Ishikawa (cell line): ENCODE data around the gene TM9SF3.

ENCODE experiments used
- CEBPB ChIP-seq: IDR thresholded peaks from 2 replicates; pipeline ENCODE4 v1.6.1; 2012
- CREB1 ChIP-seq: IDR thresholded peaks from 2 replicates; pipeline ENCODE4 v1.6.1; 2012; ENCODE audit warnings: low read depth
- EGR1 ChIP-seq: IDR thresholded peaks from 2 replicates; pipeline ENCODE4 v1.6.1; 2012
- EP300 ChIP-seq: IDR thresholded peaks from 2 replicates; pipeline ENCODE4 v1.6.1; 2012; ENCODE audit warnings: borderline replicate concordance
- FOXM1 ChIP-seq: IDR thresholded peaks from 2 replicates; pipeline ENCODE4 v1.6.1; 2012; ENCODE audit warnings: low read depth, borderline replicate concordance
- NFIC ChIP-seq: IDR thresholded peaks from 2 replicates; pipeline ENCODE4 v1.6.1; 2012
- RAD21 ChIP-seq: IDR thresholded peaks from 2 replicates; pipeline ENCODE4 v1.6.1; 2012; ENCODE audit warnings: low read depth
- TAF1 ChIP-seq: IDR thresholded peaks from 2 replicates; pipeline ENCODE4 v1.6.1; 2012; ENCODE audit warnings: low read depth, mild to moderate bottlenecking
- TCF12 ChIP-seq: IDR thresholded peaks from 2 replicates; pipeline ENCODE4 v1.6.1; 2012; ENCODE audit warnings: low read depth
- TEAD4 ChIP-seq: IDR thresholded peaks from 2 replicates; pipeline ENCODE4 v1.6.1; 2012
- YY1 ChIP-seq: IDR thresholded peaks from 2 replicates; pipeline ENCODE4 v1.6.1; 2012; ENCODE audit warnings: low read depth
- ZBTB7A ChIP-seq: IDR thresholded peaks from 2 replicates; pipeline ENCODE4 v1.6.1; 2012; ENCODE audit warnings: low read depth
- TF ChIP-seq, protein P1 (sequence below): IDR thresholded peaks from 2 replicates; pipeline ENCODE4 v1.6.1; 2012
- TF ChIP-seq, protein P2 (sequence below): IDR thresholded peaks from 2 replicates; pipeline ENCODE4 v1.6.1; 2012; ENCODE audit warnings: low read depth, mild to moderate bottlenecking
- TF ChIP-seq, protein P3 (sequence below): IDR thresholded peaks from 2 replicates; pipeline ENCODE4 v1.6.1; 2012

The TM9SF3 gene

DNA sequence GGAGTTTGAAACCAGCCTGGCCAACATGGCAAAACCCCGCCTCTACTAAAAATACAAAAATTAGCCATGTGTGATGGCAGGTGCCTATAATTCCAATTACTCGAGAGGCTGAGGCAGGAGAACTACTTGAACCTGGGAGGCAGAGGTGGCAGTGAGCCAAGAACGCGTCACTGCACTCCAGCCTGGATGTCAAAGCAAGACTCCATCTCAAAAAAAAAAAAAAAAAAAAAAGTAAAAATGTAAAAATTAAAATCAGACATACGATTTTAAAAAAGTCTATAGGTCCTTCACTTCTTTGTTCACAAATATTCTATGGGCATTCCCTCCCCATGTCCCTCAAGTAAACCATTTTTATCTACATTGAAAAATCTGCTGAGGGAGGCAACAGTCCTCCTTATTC, 38.2 kb downstream of the TM9SF3 start:
- TF ChIP-seq CREB1: no peak
- peak; percentile 46; the same call in 1 of the 2 replicates for TF ChIP-seq NFIC

DNA sequence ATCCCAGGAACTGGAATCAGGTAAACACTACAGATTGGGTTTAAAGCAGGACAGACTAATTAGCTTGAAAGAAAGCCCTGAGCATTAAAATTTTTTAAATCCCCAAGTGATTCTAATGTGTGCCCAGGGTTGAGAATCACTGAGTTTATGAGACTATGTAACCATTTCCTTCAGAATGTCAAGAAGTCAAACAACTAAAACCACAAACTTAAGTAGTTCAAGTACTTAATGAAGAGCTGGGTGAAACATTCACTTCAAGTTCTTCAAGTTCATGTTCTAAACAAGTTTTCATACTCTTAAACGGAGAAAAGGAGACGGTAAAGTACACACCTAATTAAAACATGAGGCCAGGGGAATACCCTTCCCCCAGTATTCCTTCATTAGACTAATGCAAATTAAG, 44.9 kb downstream of the TM9SF3 start:
- TF ChIP-seq RAD21 (no peak), EP300 (no peak), TEAD4 (no peak), NFIC (no peak), FOXM1 (no peak), EGR1 (no peak), ZBTB7A (no peak), TCF12 (no peak), CEBPB (no peak), TAF1 (no peak), YY1 (no peak), CREB1 (no peak)
- TF ChIP-seq, protein P1, sequence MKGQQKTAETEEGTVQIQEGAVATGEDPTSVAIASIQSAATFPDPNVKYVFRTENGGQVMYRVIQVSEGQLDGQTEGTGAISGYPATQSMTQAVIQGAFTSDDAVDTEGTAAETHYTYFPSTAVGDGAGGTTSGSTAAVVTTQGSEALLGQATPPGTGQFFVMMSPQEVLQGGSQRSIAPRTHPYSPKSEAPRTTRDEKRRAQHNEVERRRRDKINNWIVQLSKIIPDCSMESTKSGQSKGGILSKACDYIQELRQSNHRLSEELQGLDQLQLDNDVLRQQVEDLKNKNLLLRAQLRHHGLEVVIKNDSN: no peak
- TF ChIP-seq, protein P2, sequence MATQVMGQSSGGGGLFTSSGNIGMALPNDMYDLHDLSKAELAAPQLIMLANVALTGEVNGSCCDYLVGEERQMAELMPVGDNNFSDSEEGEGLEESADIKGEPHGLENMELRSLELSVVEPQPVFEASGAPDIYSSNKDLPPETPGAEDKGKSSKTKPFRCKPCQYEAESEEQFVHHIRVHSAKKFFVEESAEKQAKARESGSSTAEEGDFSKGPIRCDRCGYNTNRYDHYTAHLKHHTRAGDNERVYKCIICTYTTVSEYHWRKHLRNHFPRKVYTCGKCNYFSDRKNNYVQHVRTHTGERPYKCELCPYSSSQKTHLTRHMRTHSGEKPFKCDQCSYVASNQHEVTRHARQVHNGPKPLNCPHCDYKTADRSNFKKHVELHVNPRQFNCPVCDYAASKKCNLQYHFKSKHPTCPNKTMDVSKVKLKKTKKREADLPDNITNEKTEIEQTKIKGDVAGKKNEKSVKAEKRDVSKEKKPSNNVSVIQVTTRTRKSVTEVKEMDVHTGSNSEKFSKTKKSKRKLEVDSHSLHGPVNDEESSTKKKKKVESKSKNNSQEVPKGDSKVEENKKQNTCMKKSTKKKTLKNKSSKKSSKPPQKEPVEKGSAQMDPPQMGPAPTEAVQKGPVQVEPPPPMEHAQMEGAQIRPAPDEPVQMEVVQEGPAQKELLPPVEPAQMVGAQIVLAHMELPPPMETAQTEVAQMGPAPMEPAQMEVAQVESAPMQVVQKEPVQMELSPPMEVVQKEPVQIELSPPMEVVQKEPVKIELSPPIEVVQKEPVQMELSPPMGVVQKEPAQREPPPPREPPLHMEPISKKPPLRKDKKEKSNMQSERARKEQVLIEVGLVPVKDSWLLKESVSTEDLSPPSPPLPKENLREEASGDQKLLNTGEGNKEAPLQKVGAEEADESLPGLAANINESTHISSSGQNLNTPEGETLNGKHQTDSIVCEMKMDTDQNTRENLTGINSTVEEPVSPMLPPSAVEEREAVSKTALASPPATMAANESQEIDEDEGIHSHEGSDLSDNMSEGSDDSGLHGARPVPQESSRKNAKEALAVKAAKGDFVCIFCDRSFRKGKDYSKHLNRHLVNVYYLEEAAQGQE: no peak
- TF ChIP-seq, protein P3, sequence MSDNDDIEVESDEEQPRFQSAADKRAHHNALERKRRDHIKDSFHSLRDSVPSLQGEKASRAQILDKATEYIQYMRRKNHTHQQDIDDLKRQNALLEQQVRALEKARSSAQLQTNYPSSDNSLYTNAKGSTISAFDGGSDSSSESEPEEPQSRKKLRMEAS: no peak

DNA sequence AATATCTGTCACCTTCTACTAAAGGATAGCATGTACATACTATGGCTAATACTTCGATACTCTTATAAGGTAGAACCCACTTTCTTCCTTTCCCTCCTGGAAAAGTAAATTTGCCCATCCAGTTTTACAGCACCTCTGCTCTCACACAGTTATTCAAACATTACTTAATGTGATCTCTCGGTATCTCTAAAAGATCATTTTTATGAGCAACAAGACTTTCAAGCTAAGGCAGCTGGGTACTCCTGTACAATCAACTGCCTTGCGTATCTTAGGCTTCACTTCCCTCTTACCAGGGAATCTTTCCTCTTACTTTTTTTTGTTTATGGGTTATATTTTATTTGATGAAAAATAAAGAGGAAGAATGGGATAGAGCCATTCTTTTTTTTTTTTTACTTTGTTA, 46.6 kb downstream of the TM9SF3 start:
- TF ChIP-seq, protein P3: no peak
- TF ChIP-seq, protein P1: no peak

DNA sequence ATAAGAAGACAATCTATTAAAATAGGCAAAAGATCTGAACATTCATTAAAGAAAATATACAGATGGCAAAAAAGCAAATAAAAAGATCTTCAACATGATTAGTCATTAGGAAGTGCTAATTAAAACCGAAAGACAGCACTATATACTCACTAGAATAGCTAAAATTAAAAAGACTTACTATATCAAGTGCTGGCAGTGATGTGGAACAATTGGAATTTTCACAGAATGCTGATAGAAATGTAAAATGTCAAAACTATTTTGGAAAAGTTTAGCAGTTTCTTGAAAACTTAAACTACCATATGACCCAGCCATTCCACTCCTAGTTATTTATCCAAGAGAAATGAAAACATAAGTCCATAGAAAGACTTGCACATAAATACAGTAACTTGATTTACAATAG, 48.1 kb downstream of the TM9SF3 start:
- TF ChIP-seq FOXM1 (no peak), NFIC (no peak), YY1 (no peak), RAD21 (no peak)

DNA sequence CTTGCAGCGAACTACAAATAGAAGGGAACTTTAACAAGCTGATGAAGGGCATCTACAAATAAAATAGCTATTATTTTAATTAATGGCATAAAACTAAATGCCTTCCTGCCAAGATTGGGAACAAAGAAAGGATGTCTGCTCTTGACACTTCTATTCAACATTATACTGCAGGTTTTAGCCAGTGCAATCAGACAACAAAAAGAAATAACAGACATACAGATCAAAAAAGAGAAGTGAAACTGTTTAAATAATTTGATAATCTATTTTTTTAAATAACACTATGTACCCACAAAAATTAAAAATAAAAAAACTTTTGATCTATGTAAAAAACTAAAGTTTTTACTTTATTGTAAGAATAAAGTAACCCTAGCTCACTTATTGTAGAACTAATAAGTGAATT, 50.7 kb downstream of the TM9SF3 start:
- no peak for TF ChIP-seq CEBPB
- TF ChIP-seq, protein P2: no peak
- no peak for TF ChIP-seq EP300
- no peak for TF ChIP-seq EGR1
- TF ChIP-seq TAF1: no peak

DNA sequence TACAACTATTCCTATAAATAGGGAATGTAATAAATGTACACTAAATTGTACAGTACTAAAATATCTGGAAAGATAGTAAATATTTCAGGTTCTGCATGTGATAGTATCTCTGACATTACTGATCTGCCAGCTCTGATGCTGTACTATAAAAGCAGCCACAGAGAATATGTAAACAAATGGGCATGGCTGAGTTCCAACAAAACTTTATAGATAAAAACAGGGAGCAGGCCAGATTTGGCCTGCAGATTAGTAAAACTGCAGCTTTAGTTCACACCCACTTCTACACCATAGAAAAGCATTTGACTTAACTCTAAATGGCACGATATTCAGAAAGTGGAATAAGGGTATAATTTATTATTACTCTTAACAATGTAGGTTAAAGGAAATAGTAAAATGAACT, 54.3 kb downstream of the TM9SF3 start:
- TF ChIP-seq NFIC (peak; percentile 54), FOXM1 (no peak)

DNA sequence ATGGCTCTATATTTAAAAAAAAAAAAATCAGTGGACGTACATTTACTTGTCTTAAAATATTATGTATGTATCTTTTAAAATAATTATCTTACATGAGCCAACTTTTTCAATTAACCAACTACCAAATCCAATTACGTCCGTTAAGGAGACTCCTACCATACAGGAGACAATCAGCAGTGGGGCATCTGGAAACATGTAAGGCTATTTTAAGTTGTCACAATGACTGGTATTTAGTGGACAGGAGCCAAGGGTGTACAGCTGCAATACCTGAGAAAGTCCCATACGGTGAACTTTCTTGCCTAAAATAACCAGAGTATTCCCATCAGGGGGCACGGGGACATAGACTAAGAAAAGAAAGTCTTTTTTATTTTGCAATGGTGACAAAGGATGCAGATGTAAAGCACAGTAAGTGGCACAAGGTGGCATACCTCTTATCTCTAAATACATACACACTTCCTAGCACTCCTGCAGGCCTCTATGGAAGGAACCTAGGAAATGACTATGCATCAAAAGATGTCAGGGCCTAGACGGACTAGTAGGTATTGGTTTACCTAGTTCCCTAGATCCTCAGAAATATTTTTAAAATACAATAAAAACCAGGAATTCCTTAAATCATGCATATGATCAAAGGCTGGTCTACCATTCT, 57.1 kb downstream of the TM9SF3 start:
- TF ChIP-seq TAF1: no peak
- no peak for TF ChIP-seq NFIC
- no peak for TF ChIP-seq EP300
- TF ChIP-seq EGR1: no peak
- TF ChIP-seq RAD21: no peak
- TF ChIP-seq CEBPB: no peak
- TF ChIP-seq TCF12: no peak
- TF ChIP-seq YY1: no peak
- TF ChIP-seq, protein P1: no peak
- TF ChIP-seq CREB1: no peak
- TF ChIP-seq, protein P2: no peak
- no peak for TF ChIP-seq FOXM1
- TF ChIP-seq, protein P3: no peak
- no peak for TF ChIP-seq ZBTB7A
- no peak for TF ChIP-seq TEAD4
